ENCODE results near the gene TCOF1.

DNA sequence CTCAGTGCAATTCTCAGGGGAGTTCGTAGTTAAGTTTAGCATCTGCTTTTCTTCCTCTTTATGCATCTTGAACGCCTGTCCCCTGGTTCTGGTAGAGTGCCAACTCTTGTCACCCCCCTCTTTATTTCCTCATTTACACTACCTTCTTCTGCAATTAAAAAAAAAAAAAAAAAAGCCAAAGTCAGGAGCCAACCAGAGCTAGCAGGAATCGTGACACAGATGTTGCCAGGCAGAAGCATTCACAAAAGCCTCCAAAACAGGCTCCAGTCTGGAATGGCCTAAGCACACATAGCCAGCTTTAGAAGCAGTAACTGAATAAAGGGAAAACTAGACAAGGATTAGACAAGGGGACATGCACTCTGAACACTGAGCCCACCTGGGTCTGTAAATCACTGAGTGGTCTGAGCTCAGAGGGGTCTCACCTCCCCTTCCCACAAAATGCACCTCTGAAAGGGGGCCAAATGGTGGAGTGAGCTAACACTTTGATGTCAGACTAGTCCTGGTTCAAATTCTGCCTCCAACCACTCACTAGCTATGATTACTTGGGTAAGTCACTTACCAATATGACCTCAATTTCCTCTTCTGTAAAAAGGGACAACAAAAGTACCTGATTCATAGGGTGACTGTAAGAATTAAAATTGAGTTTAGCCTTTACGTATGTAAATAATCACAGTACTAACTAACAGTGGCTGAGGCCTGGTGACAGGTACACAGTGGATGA is 53.2 kb downstream of the TCOF1 start:
- no peak for TF ChIP-seq GATA2 (IDR thresholded peaks at IDR 0.05; ENCODE audit: low read depth, low read length)
- TF ChIP-seq GATA3 (IDR thresholded peaks at IDR 0.05; ENCODE audit: low read depth, low read length), result no peak
